BLaER1 treated with 17β-estradiol and CSF1 and Interleukin-3, amounts not matched to agents 10 nM and 100 nM (cell line): ENCODE measurements around the gene DZIP1L.

Experiments used
- H3K27ac ChIP-seq, 11 experiments: shearing (Covaris generic); formaldehyde crosslinking; 2 replicates each; pipeline ENCODE4 v1.8.1; 2022
- H3K27me3 ChIP-seq, 11 experiments: shearing (Covaris generic); formaldehyde crosslinking; 2 replicates each; pipeline ENCODE4 v1.8.1; 2022
- H3K36me3 ChIP-seq, 11 experiments: shearing (Covaris generic); formaldehyde crosslinking; 2 replicates each; pipeline ENCODE4 v1.8.1; 2022
- H3K4me1 ChIP-seq, 10 experiments: shearing (Covaris generic); formaldehyde crosslinking; 2 replicates each; pipeline ENCODE4 v1.8.1; 2022
- H3K4me2 ChIP-seq, 11 experiments: shearing (Covaris generic); formaldehyde crosslinking; 2 replicates each; pipeline ENCODE4 v1.8.1; 2022
- H3K4me3 ChIP-seq, 10 experiments: shearing (Covaris generic); formaldehyde crosslinking; 2 replicates each; pipeline ENCODE4 v1.8.1; 2022
- H3K9ac ChIP-seq, 11 experiments: shearing (Covaris generic); formaldehyde crosslinking; 2 replicates each; pipeline ENCODE4 v1.8.1; 2022
- H3K9me3 ChIP-seq, 11 experiments: shearing (Covaris generic); formaldehyde crosslinking; replicated peaks in 1 of 11; 2 replicates each; pipeline ENCODE4 v1.8.1; 2022
- H4K20me1 ChIP-seq, 11 experiments: shearing (Covaris generic); formaldehyde crosslinking; 2 replicates each; pipeline ENCODE4 v1.8.1; 2022
- Cebpa-rat ChIP-seq, 11 experiments: shearing (Covaris generic); IDR thresholded peaks; 2 replicates each; pipeline ENCODE4 v1.8.1; 2022

The DZIP1L gene

DNA sequence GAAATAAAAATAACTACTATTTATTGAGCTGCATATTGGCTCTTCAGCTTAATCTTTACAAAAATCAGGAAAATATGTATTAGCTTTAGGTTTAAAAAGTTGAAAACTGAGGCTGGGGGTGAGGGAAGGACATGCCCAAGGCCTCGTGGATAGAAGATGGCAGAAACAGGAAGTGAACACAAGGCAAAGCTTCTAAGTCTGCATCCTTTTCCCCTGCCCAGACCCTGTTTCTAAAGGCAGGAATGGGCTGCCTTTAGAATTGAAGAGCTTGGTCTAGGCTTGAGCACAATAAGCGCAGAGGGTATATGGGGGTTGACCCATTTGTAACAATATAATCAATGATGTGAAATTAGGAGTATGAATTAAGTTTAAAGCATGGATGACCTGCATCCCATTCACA, 99.3 kb downstream of the DZIP1L start:
- no peaks in the 10 kb centered on the region for H3K36me3 ChIP-seq
- no peaks in the 10 kb centered on the region for H4K20me1 ChIP-seq
- H3K4me2 ChIP-seq = no peak overlapping the region
- H3K4me1 ChIP-seq = no peaks in the 10 kb centered on the region
- H3K27me3 ChIP-seq = no peaks in the 10 kb centered on the region
- no peak overlapping the region for H3K9ac ChIP-seq
- no peak overlapping the region for H3K4me3 ChIP-seq
- no peaks in the 10 kb centered on the region for H3K9me3 ChIP-seq
- no peak for TF ChIP-seq Cebpa-rat (IDR thresholded peaks at IDR 0.05)
- H3K27ac ChIP-seq = no peak overlapping the region

DNA sequence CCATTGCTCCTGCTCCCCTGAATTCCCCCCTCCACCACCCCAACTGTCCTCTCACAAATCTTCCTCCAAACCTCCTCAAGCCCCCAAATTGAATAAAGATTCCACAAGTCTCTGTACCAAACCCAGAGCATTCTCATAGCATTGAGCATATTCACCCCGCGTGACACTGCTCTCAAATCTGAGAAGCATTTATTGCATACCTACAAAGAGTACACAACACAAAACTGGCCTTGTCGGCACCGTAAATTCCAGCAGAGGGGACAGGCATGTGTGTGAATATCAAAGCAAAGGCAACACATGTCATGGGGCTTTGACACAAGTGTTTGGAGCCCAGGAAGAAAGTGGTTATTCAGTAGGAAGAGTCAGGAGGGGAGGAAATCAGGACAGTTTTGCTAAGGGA, 102.9 kb downstream of the DZIP1L start:
- Histone ChIP-seq H3K27ac (no peak overlapping the region), H3K9ac (no peak overlapping the region), H3K4me3 (no peak overlapping the region), H3K36me3 (no peaks in the 10 kb centered on the region), H3K9me3 (no peaks in the 10 kb centered on the region), H3K27me3 (no peaks in the 10 kb centered on the region), H3K4me2 (no peak overlapping the region), H3K4me1 (no peaks in the 10 kb centered on the region), H4K20me1 (no peaks in the 10 kb centered on the region)
- TF ChIP-seq Cebpa-rat (IDR thresholded peaks at IDR 0.05) = no peak
